Measurements from ENCODE around the gene UGT1A9.

UGT1A9 gene

DNA sequence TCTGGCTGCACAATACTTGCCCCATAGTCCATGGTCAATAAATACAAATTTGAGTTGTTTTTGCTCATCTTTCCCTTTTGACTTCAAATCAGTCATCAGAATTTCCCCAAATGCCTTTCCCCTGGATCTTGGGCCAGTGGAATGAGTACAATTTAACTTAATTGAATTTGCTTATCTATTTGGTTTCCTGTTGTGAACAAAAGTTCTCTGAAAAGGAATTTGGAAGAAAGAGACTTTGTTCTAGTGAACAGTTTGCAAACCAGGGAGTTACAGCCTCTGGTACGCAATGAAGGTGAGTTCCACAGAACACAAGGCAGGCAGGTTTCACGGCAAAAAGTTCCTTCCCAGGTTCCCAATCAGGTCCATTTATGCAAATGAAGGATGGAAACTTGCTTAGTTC is 87.2 kb downstream of the UGT1A9 start:
- DNase-seq (ENCODE audit: low spot score) = no peak

DNA sequence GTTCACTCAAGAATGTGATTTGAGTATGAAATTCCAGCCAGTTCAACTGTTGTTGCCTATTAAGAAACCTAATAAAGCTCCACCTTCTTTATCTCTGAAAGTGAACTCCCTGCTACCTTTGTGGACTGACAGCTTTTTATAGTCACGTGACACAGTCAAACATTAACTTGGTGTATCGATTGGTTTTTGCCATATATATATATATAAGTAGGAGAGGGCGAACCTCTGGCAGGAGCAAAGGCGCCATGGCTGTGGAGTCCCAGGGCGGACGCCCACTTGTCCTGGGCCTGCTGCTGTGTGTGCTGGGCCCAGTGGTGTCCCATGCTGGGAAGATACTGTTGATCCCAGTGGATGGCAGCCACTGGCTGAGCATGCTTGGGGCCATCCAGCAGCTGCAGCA is 88.3 kb downstream of the UGT1A9 start, which contains the start of gene UGT1A1:
Gene UGT1A1 (plus strand): TSS at position 228 of the 400 bp plus-strand sequence. CDS start 18 bp downstream, at position 246.
- no peak for DNase-seq (ENCODE audit: low spot score)

DNA sequence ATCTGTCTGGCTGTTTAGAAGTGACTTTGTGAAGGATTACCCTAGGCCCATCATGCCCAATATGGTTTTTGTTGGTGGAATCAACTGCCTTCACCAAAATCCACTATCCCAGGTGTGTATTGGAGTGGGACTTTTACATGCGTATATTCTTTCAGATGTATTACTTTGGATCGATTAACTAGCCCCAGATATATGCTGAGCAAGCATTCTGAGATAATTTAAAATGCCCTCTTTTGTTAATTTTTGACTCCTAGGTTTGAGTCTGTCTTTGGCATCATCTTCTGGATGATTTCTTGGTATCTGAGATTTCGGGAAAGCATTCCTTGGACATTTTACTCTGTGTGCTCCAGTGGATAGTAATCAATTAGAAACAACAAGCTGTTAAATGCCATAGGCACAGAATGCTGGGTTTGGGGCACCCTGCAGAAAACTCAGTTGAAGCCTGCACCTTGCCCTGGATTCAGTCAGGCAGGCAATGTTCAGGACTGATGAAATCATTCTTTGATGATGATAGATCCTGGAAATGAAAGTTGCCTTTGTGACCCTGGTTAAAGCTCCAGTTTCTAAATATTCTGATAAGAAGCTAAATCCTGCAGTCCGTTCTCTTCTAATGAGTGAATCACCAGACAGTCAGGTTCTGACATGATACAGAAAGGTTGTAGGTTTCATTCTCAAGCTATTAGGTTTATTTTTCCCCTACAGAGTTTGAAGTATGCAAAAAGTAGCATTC is 89.5 kb downstream of the UGT1A9 start:
- DNase-seq (ENCODE audit: low spot score) = no peak

DNA sequence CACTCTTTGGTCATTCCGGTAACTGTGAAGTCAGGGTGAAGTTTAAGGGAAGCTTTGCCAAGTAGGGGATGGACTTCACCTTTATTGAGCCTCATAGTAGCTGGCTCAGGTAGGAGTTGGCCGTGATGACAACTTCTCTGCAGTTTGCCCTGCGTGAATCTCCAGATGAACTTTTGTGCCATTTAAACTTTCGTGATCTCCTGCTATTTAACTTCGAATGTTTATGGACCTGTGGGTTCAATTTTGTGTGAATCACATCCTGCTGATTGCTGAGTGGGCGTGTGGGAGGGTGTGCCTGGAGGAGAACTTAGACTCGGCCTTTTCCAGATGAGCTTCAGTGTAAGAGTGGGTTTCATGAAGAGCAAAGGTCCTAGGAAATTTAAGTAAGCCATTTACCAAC is 92.6 kb downstream of the UGT1A9 start:
- no peak for DNase-seq (ENCODE audit: low spot score)

DNA sequence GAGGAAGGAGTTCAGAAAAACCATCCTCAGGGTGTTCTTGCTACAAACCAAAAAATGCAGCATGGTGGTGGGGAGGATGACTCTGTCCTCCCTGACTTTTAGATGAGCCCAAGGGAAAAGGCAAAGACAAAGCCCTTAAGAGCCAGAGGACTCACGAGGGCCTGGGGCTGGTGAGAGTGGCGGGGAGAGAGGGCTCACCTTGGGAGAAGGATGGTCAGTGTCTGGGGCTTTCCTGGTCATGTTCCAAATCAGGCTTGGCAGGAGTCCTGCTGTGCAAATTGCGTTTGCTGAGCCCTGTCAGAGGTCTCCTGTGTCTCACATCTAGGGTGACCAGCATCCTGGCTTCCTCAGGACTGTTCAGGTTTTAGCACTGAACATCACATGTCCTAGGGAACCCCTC is 93.1 kb downstream of the UGT1A9 start:
- DNase-seq (ENCODE audit: low spot score) = no peak

DNA sequence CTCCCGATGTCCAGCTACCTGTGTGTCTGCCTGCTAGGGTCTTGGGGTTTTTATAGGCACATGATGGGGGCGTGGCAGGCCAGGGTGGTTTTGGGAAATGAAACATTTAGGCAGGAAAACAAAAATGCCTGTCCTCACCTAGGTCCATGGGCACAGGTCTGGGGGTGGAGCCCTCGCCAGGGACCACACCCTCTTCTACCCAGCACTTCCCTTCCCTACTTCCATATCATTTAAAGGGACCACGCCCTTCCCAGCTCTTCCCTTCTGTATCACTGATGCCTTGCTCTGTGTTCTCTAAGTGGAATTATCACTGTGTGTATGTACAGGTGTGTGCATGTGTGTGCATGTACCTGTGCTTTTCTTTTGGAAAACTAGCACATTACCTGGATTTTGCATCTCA is 94.7 kb downstream of the UGT1A9 start:
- DNase-seq (ENCODE audit: low spot score) = no peak

DNA sequence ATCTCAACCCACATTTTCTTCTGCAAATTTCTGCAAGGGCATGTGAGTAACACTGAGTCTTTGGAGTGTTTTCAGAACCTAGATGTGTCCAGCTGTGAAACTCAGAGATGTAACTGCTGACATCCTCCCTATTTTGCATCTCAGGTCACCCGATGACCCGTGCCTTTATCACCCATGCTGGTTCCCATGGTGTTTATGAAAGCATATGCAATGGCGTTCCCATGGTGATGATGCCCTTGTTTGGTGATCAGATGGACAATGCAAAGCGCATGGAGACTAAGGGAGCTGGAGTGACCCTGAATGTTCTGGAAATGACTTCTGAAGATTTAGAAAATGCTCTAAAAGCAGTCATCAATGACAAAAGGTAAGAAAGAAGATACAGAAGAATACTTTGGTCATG is 96.4 kb downstream of the UGT1A9 start:
- DNase-seq (ENCODE audit: low spot score) = no peak

DNA sequence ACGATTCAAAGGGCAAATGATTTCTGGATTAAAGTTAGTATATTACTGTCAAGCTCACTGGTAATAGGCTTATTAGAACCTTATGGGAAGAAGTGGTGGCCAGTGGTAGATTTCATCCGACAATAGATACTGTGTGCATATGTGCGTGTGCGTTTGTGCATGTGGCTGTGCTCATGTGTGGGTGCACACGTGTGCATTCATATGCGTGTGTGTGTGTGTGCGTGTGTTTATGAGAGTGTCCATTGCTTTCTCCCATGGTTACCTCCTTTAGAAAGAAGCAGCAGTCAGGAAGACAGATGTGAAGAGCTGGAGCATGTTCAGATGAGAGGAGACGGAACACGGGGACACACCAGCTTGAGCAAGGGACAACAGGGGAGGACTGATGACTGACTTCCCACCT is 97.6 kb downstream of the UGT1A9 start:
- DNase-seq (ENCODE audit: low spot score) = no peak

DNA sequence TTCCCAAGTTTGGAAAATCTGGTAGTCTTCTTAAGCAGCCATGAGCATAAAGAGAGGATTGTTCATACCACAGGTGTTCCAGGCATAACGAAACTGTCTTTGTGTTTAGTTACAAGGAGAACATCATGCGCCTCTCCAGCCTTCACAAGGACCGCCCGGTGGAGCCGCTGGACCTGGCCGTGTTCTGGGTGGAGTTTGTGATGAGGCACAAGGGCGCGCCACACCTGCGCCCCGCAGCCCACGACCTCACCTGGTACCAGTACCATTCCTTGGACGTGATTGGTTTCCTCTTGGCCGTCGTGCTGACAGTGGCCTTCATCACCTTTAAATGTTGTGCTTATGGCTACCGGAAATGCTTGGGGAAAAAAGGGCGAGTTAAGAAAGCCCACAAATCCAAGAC is 100.5 kb downstream of the UGT1A9 start:
- no peak for DNase-seq (ENCODE audit: low spot score)

DNA sequence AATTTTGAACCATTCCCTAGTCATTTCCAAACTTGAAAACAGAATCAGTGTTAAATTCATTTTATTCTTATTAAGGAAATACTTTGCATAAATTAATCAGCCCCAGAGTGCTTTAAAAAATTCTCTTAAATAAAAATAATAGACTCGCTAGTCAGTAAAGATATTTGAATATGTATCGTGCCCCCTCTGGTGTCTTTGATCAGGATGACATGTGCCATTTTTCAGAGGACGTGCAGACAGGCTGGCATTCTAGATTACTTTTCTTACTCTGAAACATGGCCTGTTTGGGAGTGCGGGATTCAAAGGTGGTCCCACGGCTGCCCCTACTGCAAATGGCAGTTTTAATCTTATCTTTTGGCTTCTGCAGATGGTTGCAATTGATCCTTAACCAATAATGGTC is 100.9 kb downstream of the UGT1A9 start:
- peak; percentile 27 for DNase-seq (ENCODE audit: low spot score)

DNA sequence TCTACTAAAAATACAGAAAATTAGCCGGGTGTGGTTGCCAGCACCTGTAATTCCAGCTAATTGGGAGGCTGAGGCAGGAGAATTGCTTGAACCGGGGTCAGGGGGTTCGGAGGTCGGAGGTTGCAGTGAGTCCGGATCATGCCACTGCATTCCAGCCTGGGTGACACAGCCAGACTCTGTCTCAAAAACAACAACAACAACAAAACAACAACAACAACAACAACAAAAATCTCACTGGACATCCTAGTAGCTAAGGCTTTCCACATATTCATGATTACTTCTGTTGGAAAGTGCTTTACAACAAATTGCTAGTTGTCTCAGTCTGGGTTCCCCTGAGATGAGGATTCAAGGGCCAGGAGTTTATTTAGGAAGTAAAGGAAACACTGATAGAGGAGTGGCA is 102.2 kb downstream of the UGT1A9 start:
- DNase-seq (ENCODE audit: low spot score) = no peak

DNA sequence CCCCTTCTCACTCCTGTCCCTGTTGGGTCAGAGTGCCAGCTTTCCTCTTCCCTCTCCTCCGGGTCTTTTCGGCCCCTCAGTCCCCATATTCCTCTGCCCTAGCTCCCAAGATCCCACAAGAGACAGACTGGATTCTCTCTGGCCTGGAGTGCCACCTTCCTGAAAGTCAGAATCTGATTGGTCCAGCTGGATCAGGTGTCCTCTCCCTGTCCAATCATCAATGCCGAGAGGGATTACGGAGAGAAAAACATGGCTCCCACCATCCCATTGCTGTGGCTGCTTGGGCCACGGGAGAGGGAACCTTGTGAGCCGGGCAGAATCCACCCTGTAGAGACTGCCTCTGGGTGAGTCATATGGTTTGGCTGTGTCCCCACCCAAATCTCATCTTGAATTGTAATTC is 103.7 kb downstream of the UGT1A9 start:
- no peak for DNase-seq (ENCODE audit: low spot score)

DNA sequence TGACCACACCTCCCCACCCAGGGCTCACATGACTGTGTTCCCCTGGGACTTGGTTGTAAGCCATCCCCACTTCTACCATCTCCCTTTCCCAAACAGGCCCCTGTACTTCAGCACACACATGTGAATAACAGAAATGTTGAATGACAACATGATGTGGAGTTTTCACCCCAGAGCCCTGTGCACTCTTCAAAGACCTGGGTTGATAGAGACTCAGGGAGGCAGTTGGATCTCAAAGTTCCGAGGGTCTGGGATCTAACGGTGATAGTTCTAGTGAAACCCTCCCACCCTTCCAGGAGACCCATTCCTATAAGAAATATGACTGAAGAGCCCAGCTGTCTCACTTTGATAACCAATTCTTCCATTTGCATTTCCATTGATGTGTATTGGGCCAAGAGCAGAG is 106.3 kb downstream of the UGT1A9 start, which contains the start of gene MROH2A:
Gene MROH2A (plus strand): TSS at position 301 of the 400 bp plus-strand sequence. CDS start 1,029 bp downstream, outside the sequence.
- no peak for DNase-seq (ENCODE audit: low spot score)

DNA sequence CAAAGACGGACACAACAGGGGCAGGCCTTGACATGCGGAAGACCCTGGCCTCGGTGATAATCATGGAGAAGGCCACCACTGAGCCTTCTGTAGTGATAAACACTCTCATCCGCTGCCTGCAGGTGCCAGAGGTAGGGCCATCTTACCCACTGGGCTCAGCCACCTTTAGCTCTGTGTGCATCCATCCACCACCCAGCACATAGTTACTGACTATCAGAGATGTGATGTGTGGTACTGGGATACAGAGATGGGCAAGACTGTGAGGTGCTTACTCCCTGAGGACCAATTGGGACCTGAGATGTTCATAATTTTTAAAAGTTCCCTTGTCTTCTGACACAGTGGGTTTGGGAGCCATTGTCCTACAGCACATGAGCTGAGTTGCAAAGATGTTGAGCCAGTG is 108.0 kb downstream of the UGT1A9 start:
- DNase-seq (ENCODE audit: low spot score) = no peak

DNA sequence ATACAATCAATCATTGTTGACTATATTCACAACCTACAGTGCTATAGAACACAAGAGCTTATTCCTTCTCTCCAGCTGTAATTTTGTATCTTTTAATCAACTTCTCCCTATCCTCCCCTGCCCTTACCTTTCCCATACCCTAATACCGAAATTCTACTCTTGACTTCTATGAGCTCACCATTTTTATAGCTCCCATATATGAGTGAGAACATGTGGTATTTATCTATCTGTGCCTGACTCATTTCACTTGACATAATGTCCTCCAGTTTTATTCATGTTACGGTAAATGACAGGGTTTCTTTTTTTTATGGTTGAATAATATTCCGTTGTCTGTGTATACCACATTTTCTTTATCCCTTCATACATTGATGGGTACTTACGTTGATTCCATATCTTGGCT is 109.1 kb downstream of the UGT1A9 start:
- no peak for DNase-seq (ENCODE audit: low spot score)

DNA sequence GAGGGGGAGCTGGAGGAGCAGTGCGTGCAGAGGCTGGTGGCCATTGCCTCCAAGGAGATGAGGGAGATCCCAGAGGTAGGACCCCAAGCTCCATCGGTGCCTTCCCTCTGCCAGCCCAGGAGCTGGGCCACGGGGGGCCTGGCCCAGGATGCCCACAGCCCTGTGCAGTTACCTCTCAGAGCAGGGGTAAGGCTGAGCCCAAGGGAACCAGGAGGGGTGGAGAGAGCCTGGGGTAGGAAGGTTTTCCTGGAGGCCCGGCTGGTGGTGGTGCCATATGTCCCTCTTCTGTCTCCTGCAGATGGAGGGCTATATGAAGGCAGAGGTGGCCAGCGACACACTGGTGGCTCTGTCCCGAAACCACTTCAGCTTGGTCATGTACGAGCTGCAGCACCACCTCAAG is 117.9 kb downstream of the UGT1A9 start:
- DNase-seq (ENCODE audit: low spot score) = no peak

DNA sequence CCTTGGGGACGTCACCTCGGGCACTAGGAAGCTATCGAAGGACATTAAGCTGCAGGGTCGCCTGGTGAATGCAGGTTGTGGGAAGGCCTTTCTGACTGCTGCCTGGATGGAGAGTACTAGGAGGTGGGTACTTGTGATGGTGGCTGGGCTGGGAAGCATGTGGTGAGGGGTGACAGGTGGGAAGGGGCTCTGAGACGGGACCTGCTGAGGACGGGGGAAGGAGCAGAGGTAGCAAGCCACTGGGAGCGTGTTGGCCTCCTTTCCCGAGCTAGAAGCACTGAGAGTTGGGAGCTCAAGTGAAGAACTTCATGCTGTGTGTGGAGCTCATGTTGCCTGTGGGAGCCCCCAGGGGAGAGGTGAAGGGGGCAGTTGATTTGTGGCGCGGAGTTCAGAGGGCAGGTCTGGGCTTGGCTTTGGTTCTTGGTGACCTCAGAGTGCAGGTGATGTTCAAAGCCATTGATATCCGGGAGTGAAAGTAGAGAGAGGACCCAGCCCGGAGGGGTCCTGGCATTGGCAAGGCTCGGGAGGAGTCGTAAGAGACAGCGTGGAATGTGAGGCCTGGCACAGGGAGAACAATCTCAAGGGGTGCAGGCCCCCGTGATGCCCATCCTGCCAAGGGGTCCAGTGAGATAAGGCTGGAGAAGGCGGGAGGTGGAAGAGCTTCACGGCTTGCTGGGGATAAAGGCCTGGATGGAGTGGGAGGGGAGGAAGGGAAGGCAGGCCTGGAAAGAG is 119.6 kb downstream of the UGT1A9 start:
- DNase-seq (ENCODE audit: low spot score) = no peak

DNA sequence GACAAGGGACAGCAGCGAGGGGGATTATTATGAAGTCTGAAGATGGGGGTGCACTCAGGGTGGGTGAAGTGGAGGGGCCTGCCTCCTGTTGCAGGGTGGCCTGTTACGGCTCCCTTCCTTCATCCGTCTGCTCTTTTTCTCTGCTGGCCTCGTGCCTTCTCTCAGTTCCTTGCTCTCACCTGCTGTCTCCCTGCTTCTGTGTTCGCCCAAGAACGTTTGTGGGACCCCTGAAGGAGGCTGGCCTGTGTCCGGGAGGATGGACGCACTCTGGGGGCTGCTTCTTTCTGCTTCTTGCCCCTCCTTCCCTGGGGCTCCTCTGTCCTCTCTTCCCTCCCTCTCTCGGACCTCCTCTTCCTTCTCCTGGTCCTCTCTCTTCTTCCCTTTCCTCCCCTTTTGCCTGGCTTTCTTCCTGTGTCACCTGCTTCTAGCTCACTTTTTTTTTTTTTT is 120.2 kb downstream of the UGT1A9 start:
- no peak for DNase-seq (ENCODE audit: low spot score)

DNA sequence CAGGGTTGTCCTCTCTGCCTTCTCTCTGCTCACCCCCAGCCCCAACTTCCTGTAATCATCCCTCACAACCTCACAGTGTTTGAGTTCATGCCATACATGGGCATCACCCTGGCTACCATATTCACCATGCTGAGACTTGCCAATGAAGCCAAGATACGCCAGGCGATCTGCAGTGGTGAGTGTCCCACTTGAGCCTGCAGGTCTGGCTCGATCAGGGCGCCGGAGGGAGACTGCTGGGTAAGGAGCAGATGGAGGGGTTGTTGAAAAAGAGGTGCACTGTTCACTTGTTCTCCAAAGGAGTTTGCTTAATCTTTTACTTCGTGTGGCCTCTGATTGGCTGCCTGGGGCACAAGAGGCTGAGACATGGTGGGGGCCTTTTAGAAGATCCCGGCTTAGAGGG is 121.0 kb downstream of the UGT1A9 start:
- no peak for DNase-seq (ENCODE audit: low spot score)

DNA sequence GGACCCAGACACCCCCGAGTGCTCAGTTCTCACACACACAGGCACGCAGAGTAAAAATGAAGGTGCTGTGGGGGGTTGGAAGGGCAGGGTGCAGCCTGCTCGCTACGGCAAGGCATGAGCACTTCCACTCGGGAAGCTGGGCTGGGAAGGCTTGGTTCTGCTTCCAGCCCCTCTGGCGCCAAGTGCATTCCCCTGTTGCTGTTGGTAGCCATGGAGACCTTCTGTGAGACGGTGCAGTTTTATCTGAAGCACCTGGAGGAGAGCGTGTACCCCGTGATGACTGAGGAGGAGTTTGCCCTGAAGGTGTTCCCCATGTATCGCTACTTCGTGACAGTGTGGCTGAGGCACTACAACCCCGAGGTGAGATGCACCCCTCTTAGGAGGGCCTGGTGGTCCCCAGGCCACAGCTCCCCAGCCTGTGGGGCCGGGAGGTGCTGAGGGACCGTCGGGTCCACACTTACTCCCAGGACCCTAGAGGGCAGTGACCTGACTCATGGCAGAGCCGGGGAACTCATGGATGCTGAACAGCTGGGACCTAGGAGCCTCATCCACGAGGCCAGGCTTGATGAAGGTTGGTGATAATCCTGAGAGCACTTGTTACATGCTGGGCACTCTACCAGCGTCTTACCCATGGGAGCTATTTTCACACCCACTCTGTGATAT is 121.9 kb downstream of the UGT1A9 start:
- no peak for DNase-seq (ENCODE audit: low spot score)

DNA sequence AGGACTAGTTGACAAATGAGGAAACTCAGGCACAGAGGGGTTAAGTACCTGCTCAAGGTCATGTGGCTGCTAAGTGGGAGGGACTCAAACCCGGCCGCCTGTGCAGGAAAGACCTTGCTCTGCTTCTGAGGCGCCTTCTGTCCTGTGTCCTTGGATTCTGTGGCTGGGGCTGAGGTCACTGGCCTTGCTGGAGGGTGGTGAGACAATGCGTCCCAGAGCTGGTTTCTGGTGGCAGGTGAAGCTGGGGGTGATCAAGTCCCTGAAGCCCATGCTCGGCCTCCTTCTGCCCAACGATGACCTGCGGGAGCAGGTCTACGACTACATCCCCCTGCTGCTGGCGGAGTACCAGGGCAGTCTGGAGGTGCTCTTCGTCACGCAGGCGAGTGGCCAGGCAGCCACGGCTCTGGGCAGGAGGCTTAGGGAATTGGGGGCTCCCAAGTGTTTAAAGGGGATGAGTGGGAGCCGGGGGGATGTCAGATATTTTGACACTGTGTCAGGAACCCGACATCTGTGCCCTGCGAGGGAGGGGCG is 122.5 kb downstream of the UGT1A9 start:
- no peak for DNase-seq (ENCODE audit: low spot score)

DNA sequence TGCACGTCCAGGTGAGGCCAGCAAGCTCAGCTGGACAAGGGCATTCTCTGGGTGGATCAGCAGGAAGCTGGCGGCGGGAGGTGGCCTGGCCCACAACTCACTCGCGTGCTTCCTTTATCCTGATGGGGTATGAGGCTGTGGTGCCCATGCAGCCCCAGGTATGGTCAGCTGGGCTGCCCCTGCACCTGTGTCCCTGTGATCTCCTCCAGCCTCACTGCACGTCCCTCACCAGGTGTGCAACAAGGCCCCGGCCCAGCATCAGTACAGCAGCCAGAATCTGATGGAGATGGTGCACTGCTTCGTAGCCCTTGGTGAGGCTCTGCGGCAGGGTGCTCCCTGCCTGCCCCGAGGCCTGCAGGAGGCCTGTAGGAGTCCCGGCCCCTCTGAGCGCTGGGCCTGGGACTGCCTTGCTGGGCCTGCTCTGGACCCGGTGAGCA is 124.1 kb downstream of the UGT1A9 start:
- DNase-seq (ENCODE audit: low spot score) = no peak

DNA sequence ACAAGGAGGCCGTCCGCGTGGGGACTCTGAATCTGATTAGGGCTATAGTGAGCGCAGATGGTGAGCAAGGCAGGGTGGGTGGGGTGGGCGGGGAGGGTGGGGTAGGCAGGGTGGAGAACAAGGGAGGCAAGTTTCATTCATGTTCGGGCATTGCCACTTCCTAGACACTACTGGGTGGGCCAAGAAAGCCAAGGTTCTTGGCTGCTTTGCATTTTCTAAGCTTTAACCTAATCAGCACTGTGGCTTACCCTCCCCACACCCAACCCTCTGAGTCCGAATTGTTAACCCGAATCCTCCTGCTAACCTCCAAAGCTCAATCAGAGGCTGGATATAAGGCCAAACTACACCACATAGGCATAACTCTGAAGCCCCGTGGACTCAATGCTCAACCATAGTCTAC is 124.6 kb downstream of the UGT1A9 start:
- no peak for DNase-seq (ENCODE audit: low spot score)
